ENCODE measurements around the gene ZBTB16. TPM values are rescaled to one million over a fixed set of nuclear protein-coding genes. Genes with fewer than 3 reads are reported as not detected.

ZBTB16 gene
- total and polyA plus RNA-seq, 7 experiments from 2014 or later = 3.0 to 22.1 (median 7.2) TPM

DNA sequence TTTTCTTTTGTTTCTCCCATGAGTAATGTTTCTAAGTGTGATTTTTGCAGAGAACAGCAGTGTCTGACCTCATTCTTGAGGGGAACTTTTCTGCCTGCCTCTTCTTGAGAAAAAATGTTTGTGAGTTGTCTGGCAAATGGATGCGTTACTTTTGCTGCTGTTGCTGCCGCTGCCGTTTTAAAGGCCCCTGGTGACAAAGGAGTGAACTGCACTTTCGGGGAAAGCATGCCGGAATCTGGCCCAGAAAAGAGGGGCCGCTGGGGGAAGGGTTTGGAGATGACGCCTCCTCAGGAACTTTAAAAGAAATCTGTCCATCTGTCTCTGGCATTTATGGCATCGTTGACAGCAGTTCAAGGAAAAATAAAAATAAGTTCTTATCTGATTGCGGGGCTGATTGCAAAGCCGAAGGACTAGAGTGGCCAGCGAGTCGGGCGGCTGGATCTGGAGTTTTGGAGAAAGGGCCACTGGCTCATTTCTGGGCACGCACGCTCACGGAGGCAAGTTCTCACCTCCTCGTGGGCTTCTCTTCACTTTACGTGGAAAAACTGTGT lies 16.5 kb downstream of the ZBTB16 start:
- intact Hi-C loops (cut with micrococcal nuclease) = loop anchor here (1.0 to 5.0 kb wide), 4 partner anchors 16 to 106 kb away; no protein-coding TSS in a partner anchor
- Mint-ChIP-seq H3K4me1 (peaks cover 29 to 79% (median 59%) of the 10 kb centered on the region in 7 donors), H3K4me3 (peak overlapping the region in 7 of 10 donors; percentile 20 to 57 (median 43)), H3K36me3 (no peaks in the 10 kb centered on the region), H3K9me3 (no peaks in the 10 kb centered on the region), H3K27me3 (peaks cover 0 to 44% (median 0%) of the 10 kb centered on the region in 5 donors), H3K27ac (peak overlapping the region in 3 of 9 donors; percentile 5 to 24 (median 20))
- Histone ChIP-seq H3K4me3 (ENCODE audit: low read length) (no peak overlapping the region), H3K27me3 (ENCODE audit: control insufficient read depth in 2 of 2, insufficient read depth in 2 of 2, low read length in 2 of 2) (no peaks in the 10 kb centered on the region), H3K27ac (ENCODE audit: low read depth, low read length) (no peak overlapping the region), H3K4me1 (ENCODE audit: control insufficient read depth in 2 of 2, insufficient read depth in 2 of 2, low read length in 2 of 2) (peaks cover 32 to 68% of the 10 kb centered on the region in 2 donors), H3K9me3 (ENCODE audit: control insufficient read depth in 2 of 3, low read length in 3 of 3) (no peaks in the 10 kb centered on the region), H3K36me3 (ENCODE audit: control insufficient read depth in 2 of 3, insufficient read depth in 3 of 3, low read length in 3 of 3) (no peaks in the 10 kb centered on the region)
- CTCF ChIA-PET = no interaction called here
- ATAC-seq = peak; percentile 40
- POLR2A ChIA-PET = no interaction called here
- peak in 6 of 9 donors; percentile 32 to 48 (median 36) for DNase-seq

DNA sequence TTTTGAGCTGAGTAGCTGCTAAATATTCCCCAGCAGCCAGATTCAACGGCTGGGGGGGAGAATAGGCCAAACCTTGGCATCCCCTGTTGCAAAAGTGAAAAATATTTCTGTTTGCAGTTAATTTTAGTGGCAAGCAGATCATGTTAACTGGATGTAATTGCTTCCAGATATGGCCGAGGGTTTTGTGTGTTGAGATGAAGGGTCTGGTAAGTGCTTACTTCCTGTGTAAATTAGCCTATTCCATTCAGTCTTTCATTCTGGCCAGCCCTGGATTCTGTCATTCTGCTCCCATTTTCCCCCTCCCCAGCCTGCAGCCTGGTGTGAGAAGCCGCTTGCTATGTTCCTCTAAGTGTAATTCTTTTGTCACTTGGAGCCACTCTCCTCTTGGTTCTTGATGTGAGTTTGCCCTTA lies 17.4 kb downstream of the ZBTB16 start:
- Histone ChIP-seq H3K27me3 (ENCODE audit: control insufficient read depth in 2 of 2, insufficient read depth in 2 of 2, low read length in 2 of 2) (no peaks in the 10 kb centered on the region), H3K36me3 (ENCODE audit: control insufficient read depth in 2 of 3, insufficient read depth in 3 of 3, low read length in 3 of 3) (no peaks in the 10 kb centered on the region), H3K4me1 (ENCODE audit: control insufficient read depth in 2 of 2, insufficient read depth in 2 of 2, low read length in 2 of 2) (peaks cover 32 to 69% of the 10 kb centered on the region in 2 donors), H3K9me3 (ENCODE audit: control insufficient read depth in 2 of 3, low read length in 3 of 3) (no peaks in the 10 kb centered on the region), H3K4me3 (ENCODE audit: low read length) (no peak overlapping the region), H3K27ac (ENCODE audit: low read depth, low read length) (no peak overlapping the region)
- intact Hi-C loops (cut with micrococcal nuclease) = loop anchor here (1.0 to 5.0 kb wide), 4 partner anchors 17 to 105 kb away; no protein-coding TSS in a partner anchor
- Mint-ChIP-seq H3K27ac (peak overlapping the region in 7 of 9 donors; percentile 7 to 75 (median 50)), H3K9me3 (no peaks in the 10 kb centered on the region), H3K36me3 (peaks cover 0 to 3% (median 0%) of the 10 kb centered on the region in 5 donors), H3K4me1 (peaks cover 35 to 82% (median 65%) of the 10 kb centered on the region in 7 donors), H3K4me3 (peak overlapping the region; percentile 37 to 81 (median 68)), H3K27me3 (peaks cover 0 to 45% (median 0%) of the 10 kb centered on the region in 5 donors)
- CTCF ChIA-PET = no interaction called here
- POLR2A ChIA-PET = no interaction called here
- ATAC-seq (no peak), DNase-seq (no peak)

DNA sequence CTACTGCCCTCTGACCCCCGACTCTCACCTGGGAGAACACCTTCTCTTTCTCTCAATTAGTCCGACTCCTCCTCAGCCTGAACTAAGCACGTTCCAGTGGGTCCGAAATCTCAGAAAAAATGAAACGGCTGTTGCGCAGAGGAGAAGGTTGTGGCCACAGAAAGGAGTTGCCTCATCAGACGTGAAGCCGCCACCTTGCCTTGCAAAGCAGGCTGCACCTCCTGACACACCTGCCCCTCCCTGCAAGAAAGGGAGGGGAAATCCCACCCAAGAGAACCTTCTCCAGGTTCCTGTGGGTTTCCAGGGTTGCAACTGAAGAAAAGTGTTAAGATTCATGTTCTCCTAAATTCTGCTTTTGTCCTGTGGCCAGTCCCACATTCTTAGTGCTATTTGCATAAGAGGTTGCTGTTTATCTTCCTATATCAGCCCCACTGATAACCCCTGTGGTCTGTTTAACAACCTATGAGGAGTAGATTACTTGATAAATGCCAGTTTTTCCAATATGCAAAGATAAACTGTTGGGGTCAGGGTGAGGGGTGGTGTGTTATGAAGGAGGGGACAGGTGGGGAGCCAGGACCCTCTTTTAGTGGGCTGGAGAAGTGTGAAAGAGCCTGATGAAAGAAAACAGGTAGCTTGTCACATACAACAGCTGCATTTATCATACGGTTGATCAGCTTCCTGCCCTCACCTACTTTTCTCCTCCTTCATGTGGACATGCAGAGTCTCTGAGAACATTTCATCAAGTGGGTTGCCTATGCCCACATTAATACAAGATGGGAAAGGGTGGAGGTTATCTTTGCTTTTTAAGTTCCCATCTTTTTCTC lies 18.2 kb downstream of the ZBTB16 start:
- ChIA-PET POLR2A (no interaction called here), CTCF (interaction anchor here (0.9 kb wide), 1 partner anchor 119 kb away, joined by 3 read pairs; no protein-coding TSS in a partner anchor)
- Mint-ChIP-seq H3K27ac (peak overlapping the region in 8 of 9 donors; percentile 7 to 75 (median 58)), H3K4me1 (peaks cover 35 to 82% (median 65%) of the 10 kb centered on the region in 7 donors), H3K4me3 (peak overlapping the region; percentile 37 to 81 (median 62)), H3K36me3 (peaks cover 0 to 3% (median 0%) of the 10 kb centered on the region in 5 donors), H3K27me3 (peaks cover 0 to 45% (median 0%) of the 10 kb centered on the region in 5 donors), H3K9me3 (no peaks in the 10 kb centered on the region)
- peak in 1 of 9 donors; percentile 23 for DNase-seq
- ATAC-seq = peak; percentile 33
- Histone ChIP-seq H3K9me3 (ENCODE audit: control insufficient read depth in 2 of 3, low read length in 3 of 3) (no peaks in the 10 kb centered on the region), H3K4me3 (ENCODE audit: low read length) (peak overlapping the region; percentile 10), H3K4me1 (ENCODE audit: control insufficient read depth in 2 of 2, insufficient read depth in 2 of 2, low read length in 2 of 2) (peaks cover 33 to 64% of the 10 kb centered on the region in 2 donors), H3K27ac (ENCODE audit: low read depth, low read length) (no peak overlapping the region), H3K36me3 (ENCODE audit: control insufficient read depth in 2 of 3, insufficient read depth in 3 of 3, low read length in 3 of 3) (no peaks in the 10 kb centered on the region), H3K27me3 (ENCODE audit: control insufficient read depth in 2 of 2, insufficient read depth in 2 of 2, low read length in 2 of 2) (no peaks in the 10 kb centered on the region)
- intact Hi-C loops (cut with micrococcal nuclease) = loop anchor here (2.0 to 5.0 kb wide), 2 partner anchors 25 to 105 kb away; no protein-coding TSS in a partner anchor

DNA sequence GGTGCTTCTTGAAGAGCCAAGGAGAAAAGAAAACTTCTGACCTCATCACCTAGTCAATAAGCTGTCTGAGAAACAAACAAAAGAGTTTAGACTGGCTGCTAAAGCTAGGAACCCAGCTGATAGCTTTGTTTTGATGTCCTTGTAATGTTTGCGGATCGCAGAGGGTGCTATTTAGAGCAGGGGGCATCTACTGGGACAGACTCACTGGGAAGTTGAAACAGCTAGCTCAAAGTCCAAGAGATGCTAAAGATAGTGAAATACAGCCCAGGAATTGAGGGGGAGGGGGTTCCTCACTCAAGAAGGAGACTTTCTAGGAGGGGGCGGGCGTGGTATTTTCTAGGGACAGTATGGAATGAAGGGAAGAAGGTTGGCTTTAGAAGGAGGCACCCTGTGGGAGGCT lies 18.9 kb downstream of the ZBTB16 start:
- no peaks in the 10 kb centered on the region for H3K36me3 ChIP-seq (ENCODE audit: control insufficient read depth in 2 of 3, insufficient read depth in 3 of 3, low read length in 3 of 3)
- H3K4me3 ChIP-seq (ENCODE audit: low read length) = peak overlapping the region; percentile 10
- H3K4me1 ChIP-seq (ENCODE audit: control insufficient read depth in 2 of 2, insufficient read depth in 2 of 2, low read length in 2 of 2) = peaks cover 32 to 59% of the 10 kb centered on the region in 2 donors
- peak overlapping the region in 5 of 9 donors; percentile 6 to 62 (median 24) for H3K27ac Mint-ChIP-seq
- H3K27ac ChIP-seq (ENCODE audit: low read depth, low read length) = no peak overlapping the region
- DNase-seq = no peak
- H3K9me3 Mint-ChIP-seq = no peaks in the 10 kb centered on the region
- ChIA-PET CTCF (interaction anchor here (0.9 kb wide), 1 partner anchor 118 kb away, joined by 3 read pairs; no protein-coding TSS in a partner anchor), POLR2A (no interaction called here)
- H3K36me3 Mint-ChIP-seq = peaks cover 0 to 3% (median 0%) of the 10 kb centered on the region in 5 donors
- intact Hi-C loops (cut with micrococcal nuclease) = loop anchor here in 1 of 2 donors (5.0 kb wide), 1 partner anchor 104 kb away; no protein-coding TSS in a partner anchor
- no peaks in the 10 kb centered on the region for H3K9me3 ChIP-seq (ENCODE audit: control insufficient read depth in 2 of 3, low read length in 3 of 3)
- no peaks in the 10 kb centered on the region for H3K27me3 ChIP-seq (ENCODE audit: control insufficient read depth in 2 of 2, insufficient read depth in 2 of 2, low read length in 2 of 2)
- H3K27me3 Mint-ChIP-seq = peaks cover 0 to 48% (median 3%) of the 10 kb centered on the region in 5 donors
- peak overlapping the region in 4 of 10 donors; percentile 2 to 57 (median 42) for H3K4me3 Mint-ChIP-seq
- no peak for ATAC-seq
- H3K4me1 Mint-ChIP-seq = peaks cover 35 to 84% (median 63%) of the 10 kb centered on the region in 7 donors

DNA sequence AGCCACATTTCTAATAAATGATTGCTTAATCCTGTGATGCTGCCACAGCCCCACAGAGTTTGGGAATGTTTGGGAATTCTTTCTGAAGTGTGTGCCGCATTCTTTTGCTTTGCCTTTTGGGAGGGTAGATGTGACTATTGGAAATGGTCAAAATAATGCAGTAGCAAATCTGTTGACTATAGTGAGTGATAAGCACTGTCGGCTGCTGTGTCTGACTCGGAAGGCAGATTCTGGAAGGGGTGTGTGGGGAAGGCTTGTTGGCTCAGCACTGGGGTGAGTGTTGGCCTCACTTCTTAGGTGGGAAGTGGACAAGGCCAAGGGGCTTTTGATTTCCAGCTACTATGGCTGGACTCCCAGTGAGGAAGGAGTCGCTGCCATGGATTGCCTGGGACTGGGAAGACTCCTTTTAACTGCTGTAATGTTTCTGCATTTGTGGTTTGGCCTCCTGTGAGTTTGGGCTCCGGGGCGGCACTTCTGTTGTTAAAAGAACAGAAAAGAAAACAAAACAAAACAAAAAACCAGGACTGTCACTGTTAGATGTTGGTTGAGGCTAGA lies 20.1 kb downstream of the ZBTB16 start:
- Mint-ChIP-seq H3K4me3 (no peak overlapping the region), H3K36me3 (peaks cover 0 to 3% (median 0%) of the 10 kb centered on the region in 5 donors), H3K27me3 (peaks cover 0 to 58% (median 8%) of the 10 kb centered on the region in 5 donors), H3K9me3 (no peaks in the 10 kb centered on the region), H3K4me1 (peaks cover 35 to 83% (median 57%) of the 10 kb centered on the region in 7 donors), H3K27ac (no peak overlapping the region)
- DNase-seq (no peak), ATAC-seq (no peak)
- Histone ChIP-seq H3K9me3 (ENCODE audit: control insufficient read depth in 2 of 3, low read length in 3 of 3) (no peaks in the 10 kb centered on the region), H3K4me3 (ENCODE audit: low read length) (no peak overlapping the region), H3K36me3 (ENCODE audit: control insufficient read depth in 2 of 3, insufficient read depth in 3 of 3, low read length in 3 of 3) (no peaks in the 10 kb centered on the region), H3K4me1 (ENCODE audit: control insufficient read depth in 2 of 2, insufficient read depth in 2 of 2, low read length in 2 of 2) (peaks cover 27 to 47% of the 10 kb centered on the region in 2 donors), H3K27ac (ENCODE audit: low read depth, low read length) (no peak overlapping the region), H3K27me3 (ENCODE audit: control insufficient read depth in 2 of 2, insufficient read depth in 2 of 2, low read length in 2 of 2) (no peaks in the 10 kb centered on the region)
- intact Hi-C loops (cut with micrococcal nuclease) = loop anchor here in 1 of 2 donors (2.0 to 5.0 kb wide), 2 partner anchors 23 to 103 kb away; no protein-coding TSS in a partner anchor
- CTCF ChIA-PET = interaction anchor here (0.5 kb wide), 1 partner anchor 67 kb away, joined by 3 read pairs; no protein-coding TSS in a partner anchor
- POLR2A ChIA-PET = interaction anchor here (0.6 kb wide), 1 partner anchor 64 kb away, joined by 3 read pairs; no protein-coding TSS in a partner anchor

DNA sequence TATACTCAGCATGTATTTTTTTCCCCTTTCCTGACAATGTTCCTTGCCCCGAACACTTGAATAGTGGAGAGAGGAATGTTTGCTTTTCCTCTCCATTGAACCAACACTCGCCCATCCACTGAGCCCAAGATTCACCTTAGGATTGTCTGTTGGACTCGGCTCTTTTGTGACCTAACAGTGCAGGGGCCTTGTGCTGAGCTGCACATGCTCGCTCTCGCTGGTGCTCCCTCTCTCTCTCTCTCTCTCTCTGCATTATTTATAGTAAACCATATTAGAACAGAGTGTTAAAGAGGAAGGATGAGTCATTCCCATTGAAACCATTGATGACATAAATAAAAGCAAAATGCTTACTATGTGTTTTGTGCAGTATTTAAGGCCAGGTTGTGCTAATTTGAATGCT lies 20.7 kb downstream of the ZBTB16 start:
- no peaks in the 10 kb centered on the region for H3K36me3 ChIP-seq (ENCODE audit: control insufficient read depth in 2 of 3, insufficient read depth in 3 of 3, low read length in 3 of 3)
- H3K27me3 ChIP-seq (ENCODE audit: control insufficient read depth in 2 of 2, insufficient read depth in 2 of 2, low read length in 2 of 2) = no peaks in the 10 kb centered on the region
- H3K4me1 Mint-ChIP-seq = peaks cover 35 to 81% (median 53%) of the 10 kb centered on the region in 7 donors
- peaks cover 0 to 56% (median 8%) of the 10 kb centered on the region in 5 donors for H3K27me3 Mint-ChIP-seq
- peaks cover 0 to 3% (median 0%) of the 10 kb centered on the region in 5 donors for H3K36me3 Mint-ChIP-seq
- no peak overlapping the region for H3K27ac ChIP-seq (ENCODE audit: low read depth, low read length)
- ATAC-seq (peak; percentile 68), DNase-seq (no peak)
- H3K27ac Mint-ChIP-seq = peak overlapping the region in 1 of 9 donors; percentile 66
- intact Hi-C loops (cut with micrococcal nuclease) = loop anchor here in 1 of 2 donors (2.0 kb wide), 1 partner anchor 23 kb away; no protein-coding TSS in a partner anchor
- no peaks in the 10 kb centered on the region for H3K9me3 Mint-ChIP-seq
- H3K4me3 ChIP-seq (ENCODE audit: low read length) = no peak overlapping the region
- ChIA-PET CTCF (interaction anchor here (0.5 kb wide), 1 partner anchor 67 kb away, joined by 3 read pairs; no protein-coding TSS in a partner anchor), POLR2A (no interaction called here)
- peaks cover 27 to 47% of the 10 kb centered on the region in 2 donors for H3K4me1 ChIP-seq (ENCODE audit: control insufficient read depth in 2 of 2, insufficient read depth in 2 of 2, low read length in 2 of 2)
- H3K4me3 Mint-ChIP-seq = peak overlapping the region in 2 of 10 donors; percentile 9 to 60
- no peaks in the 10 kb centered on the region for H3K9me3 ChIP-seq (ENCODE audit: control insufficient read depth in 2 of 3, low read length in 3 of 3)

All from naive thymus-derived CD4-positive, alpha-beta T cell (primary cell).